SK-N-SH treated with all-trans-retinoic acid at 6 μM for 48 hours (cell line): ENCODE data around the gene REXO4.

ENCODE experiments used
- GLIS3 ChIP-seq: fragments of 250-450 bp; sonication (Bioruptor Pico); IDR thresholded peaks from 2 replicates; pipeline ENCODE4 v1.5.0; 2020; ENCODE audit warnings: mild to moderate bottlenecking, moderate library complexity
- ISL1 ChIP-seq: fragments of 250-450 bp; sonication (Bioruptor Pico); IDR thresholded peaks from 2 replicates; pipeline ENCODE4 v2.1.2; 2022; ENCODE audit warnings: mild to moderate bottlenecking, moderate library complexity
- PPARA ChIP-seq: fragments of 250-450 bp; sonication (Bioruptor Pico); IDR thresholded peaks from 2 replicates; pipeline ENCODE4 v1.5.0; 2020; ENCODE audit warnings: mild to moderate bottlenecking, borderline replicate concordance
- TCF4 ChIP-seq: fragments of 250-450 bp; sonication (Bioruptor Pico); IDR thresholded peaks from 2 replicates; pipeline ENCODE4 v1.8.0; 2021; ENCODE audit warnings: mild to moderate bottlenecking, moderate library complexity, borderline replicate concordance
- ZFP3 ChIP-seq: fragments of 250-450 bp; sonication (Bioruptor Pico); IDR thresholded peaks from 2 replicates; pipeline ENCODE4 v1.5.0; 2020; ENCODE audit warnings: mild to moderate bottlenecking, moderate library complexity

GRCh38 chr9:133377721-133378216, 40.0 kb downstream of the REXO4 start:
- TF ChIP-seq PPARA (CRISPR knock-in tag) (no peak), TCF4 (CRISPR knock-in tag) (no peak), ZFP3 (no peak), ISL1 (CRISPR knock-in tag) (no peak), GLIS3 (CRISPR knock-in tag) (no peak)
